Hindlimb muscle (tissue), 1 donor: ENCODE data around the gene EGFR. TPM values are rescaled to one million over a fixed set of nuclear protein-coding genes. Genes with fewer than 3 reads are reported as not detected.
"Not testable (repeated sequence)": the region's sequence is repeated elsewhere in the genome, so short reads cannot be mapped to it uniquely, and the experiment has no call there.

ENCODE experiments used
- DNase-seq: peaks from one replicate; pipeline ENCODE4 v3.0.0-alpha.2; 2013
- polyA plus RNA-seq: library from polyadenylated mRNA; unstranded; fragments of 120-200 nt; gene quantifications from one replicate; pipeline ENCODE4 v1.2.1, GENCODE V29; 2013; ENCODE audit not compliant: insufficient read length

EGFR gene
- polyA plus RNA-seq, 1 donor = 21.0 TPM

DNA sequence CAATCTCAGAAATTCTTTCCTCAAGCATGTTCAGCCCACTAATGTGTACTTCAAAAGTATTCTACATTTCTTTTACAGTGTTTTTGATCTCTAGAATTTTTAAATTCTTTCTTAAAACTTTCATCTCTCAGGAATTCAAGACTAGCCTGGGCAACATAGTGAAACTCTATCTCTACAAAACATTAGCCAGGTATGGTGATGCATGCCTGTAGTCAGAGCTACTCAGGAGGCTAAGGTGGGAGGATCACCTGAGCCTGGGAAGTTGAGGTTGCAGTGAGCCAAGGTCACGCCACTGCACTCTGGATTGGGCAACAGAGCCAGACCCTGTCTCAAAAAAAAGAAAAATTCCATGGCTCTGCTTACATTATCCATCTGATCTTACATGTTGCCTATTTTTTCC is 5.0 kb upstream of the EGFR start:
- DNase-seq = no peak

DNA sequence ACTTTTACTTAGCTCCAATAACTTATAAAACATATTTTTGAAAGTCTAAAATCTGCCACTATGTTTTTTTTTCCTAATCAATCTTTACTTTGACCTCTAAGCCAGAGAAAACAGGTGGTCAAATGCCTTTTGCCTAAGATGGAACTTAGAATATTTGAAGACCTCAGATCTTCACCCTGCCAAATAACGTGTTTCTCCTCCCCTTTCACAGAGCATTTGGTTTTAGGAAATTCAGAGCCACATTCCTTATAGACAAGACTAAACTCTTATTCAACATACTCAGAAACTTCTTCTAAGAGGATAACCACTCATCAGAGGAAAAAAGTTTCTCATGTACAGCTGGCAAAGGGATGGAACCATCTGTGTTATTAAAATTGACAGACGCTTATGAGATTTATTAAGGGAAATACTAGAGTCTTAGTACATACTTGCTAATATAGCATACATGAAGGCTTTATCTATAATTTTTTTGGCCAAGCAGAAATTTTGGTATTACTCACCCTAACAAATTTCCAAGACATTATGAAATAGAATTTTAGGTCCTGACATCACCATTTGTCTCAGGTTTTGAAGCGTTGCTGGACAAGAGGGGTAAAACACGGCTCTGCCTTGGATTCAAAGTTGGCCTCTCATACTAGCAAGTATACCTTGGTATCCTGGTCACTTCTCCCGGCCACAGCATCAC is 2.6 kb upstream of the EGFR start:
- DNase-seq = no peak

DNA sequence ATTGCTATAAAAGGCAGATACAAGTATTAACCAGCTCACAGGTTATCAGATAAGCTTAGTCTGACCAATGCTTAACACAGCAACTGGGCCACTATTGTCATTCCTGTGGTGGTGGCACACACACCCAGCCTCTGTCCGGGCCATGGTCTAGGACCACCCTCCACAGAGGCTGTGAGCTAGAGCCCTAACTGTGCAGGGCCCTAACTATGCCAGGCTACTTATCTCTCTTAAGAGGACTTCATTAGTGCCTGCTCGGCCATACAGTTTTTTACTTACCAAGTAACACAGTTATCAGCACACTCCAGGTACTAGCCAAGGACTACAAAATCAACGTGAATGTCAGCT is 2.1 kb upstream of the EGFR start:
- no peak for DNase-seq

DNA sequence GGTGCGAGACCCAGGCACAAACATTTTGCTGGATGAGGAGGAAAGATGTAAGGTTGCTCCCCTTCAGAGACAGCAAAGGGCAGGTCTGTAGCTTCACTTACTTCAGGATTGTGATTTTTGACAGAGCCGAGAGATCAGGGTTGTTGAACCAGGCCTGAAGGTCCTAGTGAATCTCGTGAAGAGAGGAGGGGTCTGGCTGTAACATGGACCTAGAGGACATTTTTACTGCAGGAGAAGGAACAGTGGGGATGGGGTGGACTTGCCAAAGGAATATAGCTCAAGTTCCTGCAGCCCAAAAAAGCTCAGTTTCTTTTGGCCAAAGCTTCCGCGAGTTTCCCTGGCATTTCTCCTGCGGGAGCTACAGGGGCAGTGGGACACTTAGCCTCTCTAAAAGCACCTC is 976 bp upstream of the EGFR start:
- DNase-seq = no peak

DNA sequence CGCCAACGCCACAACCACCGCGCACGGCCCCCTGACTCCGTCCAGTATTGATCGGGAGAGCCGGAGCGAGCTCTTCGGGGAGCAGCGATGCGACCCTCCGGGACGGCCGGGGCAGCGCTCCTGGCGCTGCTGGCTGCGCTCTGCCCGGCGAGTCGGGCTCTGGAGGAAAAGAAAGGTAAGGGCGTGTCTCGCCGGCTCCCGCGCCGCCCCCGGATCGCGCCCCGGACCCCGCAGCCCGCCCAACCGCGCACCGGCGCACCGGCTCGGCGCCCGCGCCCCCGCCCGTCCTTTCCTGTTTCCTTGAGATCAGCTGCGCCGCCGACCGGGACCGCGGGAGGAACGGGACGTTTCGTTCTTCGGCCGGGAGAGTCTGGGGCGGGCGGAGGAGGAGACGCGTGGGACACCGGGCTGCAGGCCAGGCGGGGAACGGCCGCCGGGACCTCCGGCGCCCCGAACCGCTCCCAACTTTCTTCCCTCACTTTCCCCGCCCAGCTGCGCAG is 424 bp downstream of the EGFR start:
- no peak for DNase-seq

DNA sequence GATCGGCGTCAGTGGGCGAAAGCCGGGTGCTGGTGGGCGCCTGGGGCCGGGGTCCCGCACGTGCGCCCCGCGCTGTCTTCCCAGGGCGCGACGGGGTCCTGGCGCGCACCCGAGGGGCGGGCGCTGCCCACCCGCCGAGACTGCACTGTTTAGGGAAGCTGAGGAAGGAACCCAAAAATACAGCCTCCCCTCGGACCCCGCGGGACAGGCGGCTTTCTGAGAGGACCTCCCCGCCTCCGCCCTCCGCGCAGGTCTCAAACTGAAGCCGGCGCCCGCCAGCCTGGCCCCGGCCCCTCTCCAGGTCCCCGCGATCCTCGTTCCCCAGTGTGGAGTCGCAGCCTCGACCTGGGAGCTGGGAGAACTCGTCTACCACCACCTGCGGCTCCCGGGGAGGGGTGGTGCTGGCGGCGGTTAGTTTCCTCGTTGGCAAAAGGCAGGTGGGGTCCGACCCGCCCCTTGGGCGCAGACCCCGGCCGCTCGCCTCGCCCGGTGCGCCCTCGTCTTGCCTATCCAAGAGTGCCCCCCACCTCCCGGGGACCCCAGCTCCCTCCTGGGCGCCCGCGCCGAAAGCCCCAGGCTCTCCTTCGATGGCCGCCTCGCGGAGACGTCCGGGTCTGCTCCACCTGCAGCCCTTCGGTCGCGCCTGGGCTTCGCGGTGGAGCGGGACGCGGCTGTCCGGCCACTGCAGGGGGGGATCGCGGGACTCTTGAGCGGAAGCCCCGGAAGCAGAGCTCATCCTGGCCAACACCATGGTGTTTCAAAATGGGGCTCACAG is 1.1 kb downstream of the EGFR start:
- no peak for DNase-seq

DNA sequence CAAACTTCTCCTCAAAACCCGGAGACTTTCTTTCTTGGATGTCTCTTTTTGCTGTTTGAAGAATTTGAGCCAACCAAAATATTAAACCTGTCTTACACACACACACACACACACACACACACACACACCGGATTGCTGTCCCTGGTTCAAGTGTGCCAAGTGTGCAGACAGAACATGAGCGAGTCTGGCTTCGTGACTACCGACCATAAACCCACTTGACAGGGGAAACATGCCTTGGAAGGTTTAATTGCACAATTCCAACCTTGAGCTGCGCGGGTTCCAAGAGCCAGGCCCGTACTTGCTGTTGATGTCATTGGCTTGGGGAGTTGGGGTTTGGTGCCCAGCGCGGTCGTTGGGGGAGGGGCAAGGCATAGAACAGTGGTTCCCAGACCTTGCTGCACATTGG is 1.7 kb downstream of the EGFR start:
- DNase-seq = no peak

DNA sequence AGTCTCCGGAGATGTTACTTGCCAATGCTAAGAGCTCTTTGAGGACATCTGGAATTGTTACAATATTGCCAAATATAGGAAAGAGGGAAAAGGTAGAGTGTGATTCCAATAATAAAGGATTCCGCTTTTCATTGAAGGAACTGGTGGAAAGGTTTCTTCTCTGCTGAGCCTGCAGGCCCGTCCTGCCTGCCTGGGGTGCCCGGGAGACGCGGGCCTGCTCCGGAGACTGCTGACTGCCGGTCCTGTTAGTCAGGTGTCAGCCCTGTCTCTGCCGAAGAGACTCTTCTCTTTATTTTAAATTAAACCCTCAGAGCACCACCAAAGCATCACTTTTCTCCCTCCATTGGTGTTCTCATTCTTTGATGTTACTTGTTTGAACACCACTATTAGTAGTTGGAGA is 2.2 kb downstream of the EGFR start:
- no peak for DNase-seq

DNA sequence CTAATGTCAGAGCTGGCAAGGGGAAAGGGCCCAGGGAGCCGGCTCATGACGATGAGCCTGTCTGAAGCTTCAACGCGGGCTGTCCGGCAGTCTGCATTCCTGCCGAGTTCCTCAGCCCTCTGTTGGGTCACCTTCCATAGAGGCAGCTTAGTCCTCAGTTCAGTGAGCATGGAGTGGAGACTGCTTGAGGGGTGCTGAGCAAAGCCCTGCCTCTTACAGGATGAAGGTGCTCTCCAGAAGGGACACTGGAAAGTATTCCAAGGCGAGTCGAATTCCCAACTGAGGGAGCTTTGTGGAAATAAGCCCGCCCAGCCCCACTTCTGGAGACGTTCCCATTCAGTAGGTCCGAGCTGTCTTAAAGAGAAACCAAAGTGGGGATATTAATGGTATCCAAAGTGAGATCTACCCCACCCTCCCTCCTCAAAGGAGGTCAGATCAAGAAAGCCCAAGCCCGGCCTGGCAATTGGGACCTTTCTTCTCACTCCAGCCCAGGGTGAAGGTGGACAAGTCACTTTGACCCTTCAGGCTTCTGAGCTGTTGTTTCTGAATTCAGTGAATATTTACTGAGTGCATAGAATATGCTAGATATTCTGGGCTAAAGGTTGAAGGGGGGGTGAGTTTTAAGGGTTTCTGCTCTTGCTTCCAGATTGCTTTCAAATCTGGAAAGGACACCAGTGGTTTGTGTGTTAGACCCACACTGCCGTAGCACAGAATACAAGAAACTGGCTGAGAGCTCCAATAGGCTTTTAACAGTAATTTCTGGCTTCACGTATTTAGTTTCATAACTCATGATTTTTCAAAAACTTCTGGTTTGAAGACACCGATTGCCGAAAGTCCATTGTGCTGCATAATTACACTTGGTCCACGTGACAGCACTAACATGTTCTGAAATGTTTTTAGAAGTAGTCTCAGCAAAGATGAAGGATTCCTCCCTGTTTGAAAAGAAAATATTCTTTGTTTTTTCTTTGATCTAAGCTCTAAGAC is 3.5 kb downstream of the EGFR start:
- DNase-seq = no peak

DNA sequence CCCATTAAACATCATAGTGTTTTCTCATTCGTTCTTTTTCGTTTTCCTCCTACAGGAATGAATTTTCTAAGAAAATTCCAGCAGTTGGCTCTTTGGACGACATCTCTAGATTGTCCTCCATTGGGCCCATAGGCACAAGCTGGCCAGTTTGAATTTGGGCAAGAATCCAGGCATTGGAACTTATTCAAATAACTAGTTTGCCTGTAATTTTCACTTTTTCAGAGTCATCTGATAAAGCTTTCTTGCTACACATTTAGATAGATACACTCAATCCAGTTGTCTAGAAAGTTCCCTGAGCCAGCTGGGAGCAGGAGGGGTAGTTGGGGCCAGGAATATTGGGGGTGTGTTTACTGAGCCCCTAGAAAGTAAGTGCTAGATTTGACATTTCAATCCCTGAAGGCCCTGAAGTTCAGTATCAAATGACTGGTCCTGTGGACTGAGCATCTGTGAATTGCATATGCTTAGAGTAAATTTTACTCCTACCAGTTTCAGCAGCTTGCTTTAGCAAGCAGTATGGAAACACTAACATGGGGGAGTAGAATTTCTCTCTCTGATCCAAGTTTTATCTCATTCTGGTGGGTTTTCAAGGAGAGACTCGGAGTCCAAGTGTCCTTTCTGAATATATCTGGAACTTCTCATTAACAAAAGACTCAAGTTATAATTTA is 5.2 kb downstream of the EGFR start:
- no peak for DNase-seq

DNA sequence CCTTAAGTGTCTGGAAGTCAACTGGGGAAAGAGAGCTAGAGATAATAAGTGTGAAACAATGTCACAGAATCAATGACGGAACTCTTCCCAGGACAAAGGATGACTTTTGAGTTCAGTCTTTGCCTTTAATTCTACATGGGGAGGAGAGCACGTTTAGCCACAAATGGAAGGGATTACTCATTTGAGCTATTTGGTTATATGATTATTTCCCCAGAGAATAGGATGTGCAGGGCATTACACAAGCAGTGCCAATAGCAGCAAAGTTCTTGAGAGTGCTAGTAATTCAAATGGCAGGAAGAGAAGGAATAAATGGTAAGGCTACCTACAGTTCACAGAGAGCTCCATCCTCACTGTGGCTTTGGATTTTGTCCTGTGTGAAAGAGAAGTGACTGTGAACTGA is 6.0 kb downstream of the EGFR start:
- DNase-seq = no peak

DNA sequence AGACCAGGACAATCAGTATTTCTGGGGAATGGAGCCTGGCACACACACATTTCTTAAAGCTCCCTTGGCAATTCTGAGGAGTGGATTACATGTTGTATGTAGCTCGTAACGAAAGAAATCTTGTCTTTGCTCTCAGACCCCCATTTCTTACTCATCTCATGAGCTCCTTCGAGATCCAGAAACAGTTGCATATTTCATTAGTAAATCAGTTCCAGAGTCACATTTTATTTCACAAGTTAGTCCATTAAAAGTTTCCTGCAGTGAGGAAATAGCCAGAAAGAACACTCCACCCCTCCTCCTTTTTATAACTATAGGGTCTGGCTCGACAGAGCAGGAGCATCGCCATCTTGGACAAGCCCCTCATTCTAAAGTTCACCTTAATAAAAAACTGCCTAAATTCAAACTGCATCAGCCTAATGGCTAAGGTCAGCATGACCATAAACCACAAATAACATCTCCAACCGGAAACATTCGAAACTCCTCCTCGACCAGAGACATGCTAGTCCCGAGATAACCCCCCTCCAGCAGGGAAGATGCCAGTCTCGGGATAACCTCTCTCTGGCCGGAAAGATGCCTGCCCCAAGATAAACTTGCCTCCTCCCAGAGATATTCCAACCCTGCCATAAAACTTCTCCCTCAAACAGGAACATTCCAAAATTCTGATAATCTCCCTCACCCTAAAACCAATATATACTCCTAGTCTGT is 7.4 kb downstream of the EGFR start:
- no peak for DNase-seq

DNA sequence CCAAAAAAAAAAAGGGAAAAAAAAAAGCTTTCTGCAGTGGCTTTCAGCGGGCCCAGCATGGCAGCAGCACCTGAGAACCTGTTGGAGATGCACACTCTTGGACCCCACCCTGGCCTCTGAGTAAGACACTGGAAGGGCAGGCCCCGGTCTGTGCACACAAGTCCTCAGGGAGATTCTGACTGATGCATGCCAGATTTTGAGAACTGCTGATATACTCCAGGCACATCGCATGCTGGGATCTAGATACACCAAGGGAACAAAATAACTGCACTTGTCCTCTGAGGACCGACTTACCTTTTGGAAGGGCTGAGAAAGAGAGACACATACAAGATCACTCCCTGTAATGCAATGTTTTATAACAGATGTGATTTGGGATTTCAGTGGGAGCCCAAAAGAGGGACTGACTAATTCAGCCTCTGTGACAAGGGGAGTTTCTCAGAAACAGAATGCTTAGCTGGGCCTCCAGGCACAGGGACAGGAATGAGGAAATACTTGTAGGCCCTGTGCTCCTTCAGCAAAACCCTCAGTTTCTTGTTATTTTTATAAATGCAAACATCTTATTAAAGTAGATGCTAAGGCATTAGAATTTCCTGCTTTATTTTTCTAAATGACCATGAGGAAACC is 8.2 kb downstream of the EGFR start:
- no peak for DNase-seq

DNA sequence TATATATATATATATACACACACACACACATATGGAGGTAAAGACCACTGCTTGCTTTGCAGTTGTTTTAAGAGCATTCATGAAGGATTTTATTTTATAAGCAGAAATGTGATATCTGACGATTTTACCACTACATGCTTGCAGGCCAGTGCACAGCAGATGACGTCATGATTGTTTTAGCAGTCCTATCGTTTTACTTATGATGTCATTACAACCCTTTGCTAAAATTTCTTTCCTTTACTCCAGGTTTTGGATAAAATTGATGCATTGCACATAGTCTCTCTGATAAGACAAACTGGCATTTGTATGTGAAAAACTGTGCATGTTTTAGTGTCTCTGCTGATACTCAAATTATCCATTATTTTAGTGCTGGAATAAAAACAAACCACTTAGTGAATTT is 9.2 kb downstream of the EGFR start:
- no peak for DNase-seq

DNA sequence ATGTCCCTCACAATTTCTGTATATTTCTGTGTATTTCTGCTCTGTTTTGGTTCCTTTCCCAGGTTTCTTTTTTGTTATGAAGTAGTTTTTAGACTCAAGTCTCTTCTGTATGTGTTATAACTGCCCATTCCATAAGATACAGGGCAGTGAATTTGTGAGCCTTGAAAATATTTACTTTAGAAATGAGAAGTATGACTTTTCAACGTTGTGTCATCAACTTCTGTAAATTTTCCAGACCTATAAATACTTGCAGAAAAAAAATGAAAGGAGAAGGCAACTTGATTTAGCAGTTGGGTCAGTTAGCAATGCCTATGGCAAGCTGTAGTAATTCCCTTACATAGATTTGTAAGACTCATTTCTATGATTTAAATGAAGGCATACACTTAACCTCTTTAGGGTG is 11.5 kb downstream of the EGFR start:
- DNase-seq = no peak

DNA sequence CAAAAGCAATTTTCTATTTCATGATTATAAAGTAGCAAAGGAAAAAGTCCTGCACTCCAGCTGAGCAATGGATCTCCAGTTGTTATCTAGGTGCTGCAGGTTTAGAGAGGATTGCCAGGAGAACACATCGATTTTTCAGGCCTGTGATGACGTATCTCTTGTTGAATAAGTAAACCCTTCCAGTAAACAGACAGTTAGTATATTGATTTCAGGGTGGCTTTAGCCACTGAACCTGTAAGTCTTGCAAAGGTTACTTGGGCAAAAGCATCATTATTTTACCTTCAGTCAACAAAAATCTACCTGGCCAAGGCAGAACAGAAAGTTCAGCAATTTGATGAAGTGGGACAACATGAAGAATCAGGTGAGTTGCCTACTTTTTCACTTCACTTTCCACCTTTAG is 12.3 kb downstream of the EGFR start:
- DNase-seq = no peak

DNA sequence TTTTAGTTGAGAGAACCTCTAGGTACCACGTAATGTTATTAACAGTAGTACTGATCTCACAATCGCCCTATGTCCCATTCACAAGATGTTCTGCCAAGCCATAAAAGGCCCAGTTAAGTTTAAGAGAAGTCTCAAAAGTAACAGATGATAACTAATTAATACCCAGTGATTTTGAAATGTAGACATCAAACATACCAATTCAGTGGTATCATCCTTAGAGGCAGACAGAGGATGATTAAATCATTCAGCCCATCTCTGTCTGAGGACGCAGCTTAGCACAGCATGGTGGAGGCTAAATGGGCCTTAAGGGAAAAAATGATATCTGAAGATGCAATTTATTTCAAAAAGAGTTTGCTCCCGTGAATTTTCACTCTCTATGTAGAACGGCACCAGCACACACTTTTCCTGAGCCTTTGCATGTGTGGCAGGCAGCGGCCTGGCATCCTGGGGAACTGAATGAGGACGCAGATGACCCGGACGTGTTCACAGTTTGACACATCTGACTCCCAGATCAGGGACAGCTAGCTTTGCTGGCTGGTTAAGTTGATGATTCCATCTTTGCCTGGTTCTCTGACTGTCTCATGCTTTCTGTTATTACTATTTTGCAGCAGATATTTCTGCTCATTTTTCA is 13.4 kb downstream of the EGFR start:
- DNase-seq = no peak

DNA sequence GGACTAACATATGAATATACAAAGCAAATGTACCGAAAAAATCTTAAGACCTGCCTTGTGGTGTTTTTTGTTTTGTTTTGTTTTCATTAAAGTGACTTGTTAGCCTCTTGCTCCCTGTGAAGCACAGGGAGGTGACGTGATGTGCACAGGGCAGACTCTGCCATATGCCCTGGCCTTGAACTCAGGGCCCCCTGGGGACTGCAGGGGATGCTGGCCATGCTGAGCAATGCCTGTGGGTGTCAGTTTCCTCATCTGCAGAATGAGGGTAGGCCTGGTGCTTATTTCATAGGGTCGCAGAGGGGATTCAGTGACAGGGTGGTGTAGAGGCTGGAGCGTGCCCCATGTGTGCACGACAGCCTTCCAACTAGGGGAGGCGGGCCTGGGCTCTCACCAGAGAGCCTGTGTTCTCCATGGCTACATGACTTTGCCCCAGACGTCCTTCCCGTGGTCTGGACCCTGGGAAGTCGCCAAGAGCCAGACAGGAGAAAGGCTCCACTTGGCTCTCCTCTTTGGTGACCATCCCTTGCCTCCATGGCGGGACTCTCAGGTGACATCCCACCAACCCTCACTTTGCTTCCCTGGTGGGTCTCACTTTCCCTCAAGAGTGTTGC is 14.5 kb downstream of the EGFR start:
- DNase-seq = no peak

DNA sequence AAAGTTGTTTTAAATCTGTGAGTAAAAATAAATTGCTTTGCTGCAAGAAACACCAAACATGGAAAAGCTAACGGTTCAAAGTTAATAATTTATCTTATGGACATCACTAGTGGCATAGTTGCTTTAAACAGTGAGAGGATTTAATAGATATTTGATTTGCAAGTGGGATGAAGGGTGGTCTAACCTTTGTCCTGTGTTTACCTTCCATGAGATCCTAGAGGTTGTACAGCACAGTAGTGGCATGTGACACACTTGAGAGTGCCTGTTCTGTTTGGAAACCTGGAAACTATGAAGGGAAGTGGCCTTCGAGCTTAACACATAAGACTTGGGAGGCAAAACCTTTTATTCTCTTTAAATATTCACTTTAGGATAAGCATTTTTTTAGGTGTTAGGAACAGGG is 16.0 kb downstream of the EGFR start:
- DNase-seq = no peak

DNA sequence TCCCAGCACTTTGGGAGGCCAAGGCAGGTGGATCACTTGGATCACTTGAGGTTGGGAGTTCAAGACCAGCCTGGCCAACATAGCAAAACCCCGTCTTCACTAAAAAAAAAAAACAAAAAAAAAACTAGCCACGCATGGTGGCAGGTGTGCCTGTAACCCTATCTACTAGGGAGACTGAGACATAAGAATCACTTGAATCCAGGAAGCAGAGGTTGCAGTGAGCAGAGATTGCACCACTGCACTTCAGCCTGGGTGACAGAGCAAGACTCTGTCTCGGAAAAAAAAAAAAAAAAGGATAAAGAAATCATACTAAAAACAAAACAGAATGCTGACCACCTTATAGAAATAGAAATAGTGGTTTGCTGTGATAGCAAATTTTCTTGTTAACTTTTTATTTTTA is 16.6 kb downstream of the EGFR start:
- not testable (repeated sequence) for DNase-seq
